H9 (cell line): ENCODE measurements around the gene EFNA5. TPM values are rescaled to one million over a fixed set of nuclear protein-coding genes. Genes with fewer than 3 reads are reported as not detected.

Experiments used
- DNase-seq: peaks from one replicate; pipeline ENCODE4 v3.0.0-alpha.2; 2017
- H2AFZ ChIP-seq: one replicate; pipeline ENCODE4 v1.6.1; 2013; ENCODE audit warnings: mild to moderate bottlenecking, low read length, control low read depth, moderate library complexity
- H2AK5ac ChIP-seq: 2 replicates; pipeline ENCODE4 v1.6.1; 2013; ENCODE audit warnings: low read length, control low read depth, mixed read lengths; ENCODE audit not compliant: insufficient read length
- H2BK120ac ChIP-seq: one replicate; pipeline ENCODE4 v1.6.1; 2013; ENCODE audit warnings: low read depth, mild to moderate bottlenecking, low read length, control low read depth, inconsistent platforms; ENCODE audit not compliant: poor library complexity, severe bottlenecking
- H2BK12ac ChIP-seq: 2 replicates; pipeline ENCODE4 v1.6.1; 2013; ENCODE audit warnings: low read length, control low read depth, mixed read lengths, low read depth; ENCODE audit not compliant: insufficient read length
- H2BK15ac ChIP-seq: 2 replicates; pipeline ENCODE4 v1.6.1; 2013; ENCODE audit warnings: low read depth, low read length, control low read depth
- H2BK20ac ChIP-seq: one replicate; pipeline ENCODE4 v1.6.1; 2013; ENCODE audit warnings: low read depth, mild to moderate bottlenecking, low read length, control low read depth, inconsistent platforms; ENCODE audit not compliant: poor library complexity, severe bottlenecking
- H2BK5ac ChIP-seq: 2 replicates; pipeline ENCODE4 v1.6.1; 2013; ENCODE audit warnings: low read length, control low read depth, mixed read lengths; ENCODE audit not compliant: insufficient read length
- H3K14ac ChIP-seq: 2 replicates; pipeline ENCODE4 v1.6.1; 2013; ENCODE audit warnings: low read length, control low read depth; ENCODE audit not compliant: insufficient read depth
- H3K18ac ChIP-seq: 2 replicates; pipeline ENCODE4 v1.6.1; 2013; ENCODE audit warnings: low read depth, mild to moderate bottlenecking, mixed read lengths, low read length, control low read depth; ENCODE audit not compliant: insufficient read length
- H3K23ac ChIP-seq: 2 replicates; pipeline ENCODE4 v1.6.1; 2013; ENCODE audit warnings: low read length, control low read depth, mixed read lengths, low read depth; ENCODE audit not compliant: insufficient read length
- H3K23me2 ChIP-seq: 2 replicates; pipeline ENCODE4 v1.6.1; 2013; ENCODE audit warnings: low read depth, mild to moderate bottlenecking, mixed read lengths, low read length, control low read depth; ENCODE audit not compliant: insufficient read length, poor library complexity, severe bottlenecking
- H3K27ac ChIP-seq: 2 replicates; pipeline ENCODE4 v1.5.1; 2013; ENCODE audit warnings: low read length, control low read depth, mixed read lengths, low read depth; ENCODE audit not compliant: insufficient read length
- H3K27me3 ChIP-seq: 2 replicates; pipeline ENCODE4 v1.6.1; 2013; ENCODE audit warnings: low read length, control low read depth, inconsistent platforms; ENCODE audit not compliant: insufficient read depth
- H3K4ac ChIP-seq: 2 replicates; pipeline ENCODE4 v1.6.1; 2013; ENCODE audit warnings: low read depth, mild to moderate bottlenecking, control low read depth, inconsistent platforms, low read length, moderate library complexity
- H3K4me1 ChIP-seq: 2 replicates; pipeline ENCODE4 v1.6.1; 2013; ENCODE audit warnings: low read length, control low read depth, inconsistent platforms; ENCODE audit not compliant: insufficient read depth
- H3K4me2 ChIP-seq: 2 replicates; pipeline ENCODE4 v1.6.1; 2013; ENCODE audit warnings: low read length, control low read depth, mixed read lengths; ENCODE audit not compliant: insufficient read length, insufficient read depth
- H3K56ac ChIP-seq: 2 replicates; pipeline ENCODE4 v1.6.1; 2013; ENCODE audit warnings: low read depth, mild to moderate bottlenecking, mixed read lengths, low read length, control low read depth; ENCODE audit not compliant: insufficient read length
- H3K79me1 ChIP-seq: 2 replicates; pipeline ENCODE4 v1.6.1; 2013; ENCODE audit warnings: low read depth, mild to moderate bottlenecking, moderate library complexity, low read length, control low read depth, inconsistent platforms; ENCODE audit not compliant: insufficient read depth, poor library complexity, severe bottlenecking
- H3K79me2 ChIP-seq: 2 replicates; pipeline ENCODE4 v1.6.1; 2013; ENCODE audit warnings: low read length, control low read depth, inconsistent platforms; ENCODE audit not compliant: insufficient read depth
- H3K9ac ChIP-seq: 2 replicates; pipeline ENCODE4 v1.6.1; 2013; ENCODE audit warnings: low read length, control low read depth, mixed read lengths; ENCODE audit not compliant: insufficient read length; ENCODE audit errors: extremely low read depth
- H3K9me3 ChIP-seq: one replicate; pipeline ENCODE4 v1.6.1; 2013; ENCODE audit warnings: low read depth, low read length, inconsistent platforms; ENCODE audit not compliant: control insufficient read depth
- H3T11ph ChIP-seq: one replicate; pipeline ENCODE4 v1.6.1; 2013; ENCODE audit warnings: mild to moderate bottlenecking, low read length, control low read depth, inconsistent platforms
- H4K20me1 ChIP-seq: one replicate; pipeline ENCODE4 v1.6.1; 2013; ENCODE audit not compliant: control insufficient read depth, insufficient read length, insufficient read depth
- H4K5ac ChIP-seq: 2 replicates; pipeline ENCODE4 v1.6.1; 2013; ENCODE audit warnings: low read depth, mild to moderate bottlenecking, mixed read lengths, low read length, control low read depth; ENCODE audit not compliant: insufficient read length
- H4K8ac ChIP-seq: replicated peaks from 2 replicates; pipeline ENCODE4 v1.6.1; 2013; ENCODE audit warnings: low read length, control low read depth, mixed read lengths, low read depth; ENCODE audit not compliant: insufficient read length
- H4K91ac ChIP-seq: 2 replicates; pipeline ENCODE4 v1.6.1; 2013; ENCODE audit warnings: low read depth, mild to moderate bottlenecking, moderate library complexity, mixed read lengths, low read length, control low read depth; ENCODE audit not compliant: insufficient read length
- H3K27ac Mint-ChIP-seq, 3 experiments: 2 replicates in 2 of 3; 3 replicates in 1 of 3; pipeline ENCODE4 v1.8.0; 2020 to 2021; ENCODE audit warnings: mixed read lengths in 3 of 3, mild to moderate bottlenecking in 1 of 3, moderate library complexity in 1 of 3
- H3K27me3 Mint-ChIP-seq: 2 replicates; pipeline ENCODE4 v1.8.0; 2021; ENCODE audit warnings: low read depth, mild to moderate bottlenecking, moderate library complexity, mixed read lengths
- H3K36me3 Mint-ChIP-seq, 3 experiments: 2 replicates in 2 of 3; 3 replicates in 1 of 3; pipeline ENCODE4 v1.8.0; 2020 to 2021; ENCODE audit warnings: low read depth in 3 of 3, mixed read lengths in 3 of 3; ENCODE audit not compliant: insufficient read depth in 1 of 3
- H3K4me1 Mint-ChIP-seq, 2 experiments: 2 replicates each; pipeline ENCODE4 v1.8.0; 2020; ENCODE audit warnings: mixed read lengths in 2 of 2
- H3K4me3 Mint-ChIP-seq, 2 experiments: 2 replicates in 1 of 2; 3 replicates in 1 of 2; pipeline ENCODE4 v1.8.0; 2020 to 2021; ENCODE audit warnings: mild to moderate bottlenecking in 2 of 2, mixed read lengths in 2 of 2, moderate library complexity in 1 of 2
- H3K9me3 Mint-ChIP-seq, 2 experiments: 2 replicates in 1 of 2; 3 replicates in 1 of 2; pipeline ENCODE4 v1.8.0; 2020; ENCODE audit warnings: mild to moderate bottlenecking in 2 of 2, mixed read lengths in 2 of 2, moderate library complexity in 1 of 2
- CTCF ChIP-seq: fragments of 200-600 bp; sonication (generic); conservative IDR thresholded peaks from 3 replicates; pipeline ENCODE4 v1.8.0; 2021; ENCODE audit warnings: antibody characterized with exemption, mild to moderate bottlenecking
- WGBS: extraction: QIAGEN DNeasy Blood & Tissue Kit; methylation state at CpG from one replicate; pipeline ENCODE4 v1.1.7; 2013; ENCODE audit warnings: missing lambda C conversion rate, low lambda C conversion rate, mixed read lengths; ENCODE audit not compliant: insufficient read length; ENCODE audit errors: extremely low coverage; 5-methylcytosine and 5-hydroxymethylcytosine counted together
- total RNA-seq: library from RNA; stranded (reverse); gene quantifications from 2 replicates; pipeline ENCODE4 v1.2.1, GENCODE V29; 2021

The EFNA5 gene
- total RNA-seq, 1 experiment from 2014 or later, result 20.4 TPM

- H2AK5ac ChIP-seq, result no peak overlapping the region
These were observed 245.2 kb downstream of the EFNA5 start for GRCh38 chr5:107425541-107426031.

More at GRCh38 chr5:107425541-107426031, 245.2 kb downstream of the EFNA5 start:
- Mint-ChIP-seq H3K4me1 (peaks cover 9 to 10% of the 10 kb centered on the region in 2 experiments), H3K36me3 (peaks cover 0 to 6% (median 5%) of the 10 kb centered on the region in 3 experiments; a peak in 2 of 7 replicates), H3K27me3 (no peaks in the 10 kb centered on the region), H3K27ac (0 out of 7 replicates have a peak overlapping the region, but pooled peaks of 1 of the 3 experiments have one; percentile 4), H3K9me3 (no peaks in the 10 kb centered on the region), H3K4me3 (no peak overlapping the region)
- H3K4me2 ChIP-seq, result no peak overlapping the region
- H2BK15ac ChIP-seq, result no peak overlapping the region
- H3K14ac ChIP-seq, result no peak overlapping the region
- no peak overlapping the region for H2AFZ ChIP-seq
- H3K23me2 ChIP-seq, result no peaks in the 10 kb centered on the region
- no peaks in the 10 kb centered on the region for H3K79me1 ChIP-seq
- no peaks in the 10 kb centered on the region for H4K20me1 ChIP-seq
- no peak overlapping the region for H3K56ac ChIP-seq
- H3K4ac ChIP-seq, result no peak overlapping the region
- no peak overlapping the region for H2BK12ac ChIP-seq
- no peaks in the 10 kb centered on the region for H3K9me3 ChIP-seq
- no peak overlapping the region for H3K27ac ChIP-seq
- no CpG with 5 or more reads among the region's 2 CpGs for WGBS
- no peak for DNase-seq
- H2BK20ac ChIP-seq, result no peak overlapping the region
- no peaks in the 10 kb centered on the region for H3K4me1 ChIP-seq
- H3K9ac ChIP-seq, result no peak overlapping the region
- no peak overlapping the region for H4K91ac ChIP-seq
- TF ChIP-seq CTCF, result no peak
- H2BK120ac ChIP-seq, result no peak overlapping the region
- no peak overlapping the region for H4K8ac ChIP-seq
- H3K79me2 ChIP-seq, result no peaks in the 10 kb centered on the region
- no peak overlapping the region for H2BK5ac ChIP-seq
- no peak overlapping the region for H4K5ac ChIP-seq
- H3K18ac ChIP-seq, result no peak overlapping the region
- no peak overlapping the region for H3K23ac ChIP-seq
- H3K27me3 ChIP-seq, result no peaks in the 10 kb centered on the region
- H3T11ph ChIP-seq, result no peak overlapping the region
